PFSK-1 (cell line): ENCODE measurements around the gene ZMIZ2.

ENCODE experiments used
- POLR2AphosphoS5 ChIP-seq: IDR thresholded peaks from 2 replicates; pipeline ENCODE4 v1.6.1; 2012; ENCODE audit warnings: low read depth, mild to moderate bottlenecking, control low read depth, low read length, moderate library complexity
- TAF1 ChIP-seq: IDR thresholded peaks from 2 replicates; pipeline ENCODE4 v1.6.1; 2012; ENCODE audit warnings: low read length, control low read depth, borderline replicate concordance; ENCODE audit not compliant: insufficient read depth

- TF ChIP-seq POLR2AphosphoS5, result no peak
- TF ChIP-seq TAF1, result no peak
Measured at GRCh38 chr7:44776211-44776610, 27.6 kb downstream of the ZMIZ2 start.
